Ovary (tissue), 3 donors: ENCODE results near the gene FNBP1.

Experiments
- CTCF ChIP-seq, 3 donors: fragments of 450-650 bp in 2 of 3; fragments of 200-600 bp in 1 of 3; IDR thresholded peaks; one replicate each; pipeline versions ENCODE4 v1.5.1 to v1.8.0; 2016 to 2022; ENCODE audit warnings: antibody characterized with exemption in 3 of 3, mild to moderate bottlenecking in 1 of 3
- POLR2A ChIP-seq: fragments of 450-650 bp; IDR thresholded peaks from one replicate; pipeline ENCODE4 v1.6.1; 2017; ENCODE audit warnings: antibody characterized with exemption, mild to moderate bottlenecking, moderate library complexity
- donor health status: DM: no; HTN: no; CAD: no.

GRCh38 chr9:129938291-129938979 lies 104.6 kb downstream of the FNBP1 start:
- TF ChIP-seq CTCF (IDR thresholded peaks at IDR 0.05): no peak
- TF ChIP-seq POLR2A: no peak
